H1 (cell line): Measurements from ENCODE around the gene GGA1. TPM values are rescaled to one million over a fixed set of nuclear protein-coding genes. Genes with fewer than 3 reads are reported as not detected.

Experiments
- CTCF ChIA-PET: fragments of 300-600 bp; sonication (Branson Sonifier 250); formaldehyde crosslinking; loops from one replicate; lab custom pipeline; 2021; ENCODE audit not compliant: partially characterized antibody; lab: Charles Lee
- POLR2A ChIA-PET: fragments of 300-600 bp; sonication (Branson Sonifier 250); formaldehyde crosslinking; loops from one replicate; lab custom pipeline; 2021; ENCODE audit warnings: inconsistent platforms; ENCODE audit not compliant: partially characterized antibody; lab: Charles Lee
- DNase-seq, 2 experiments: peaks; one replicate each; pipeline versions ENCODE4 v3.0.0 to v3.0.0-alpha.2; 2010 to 2022; ENCODE audit warnings: low spot score in 2 of 2, low read depth in 1 of 2, mixed read lengths in 1 of 2
- FAIRE-seq: peaks from 2 replicates; lab custom pipeline; 2011; peaks lifted over from hg19 to GRCh38; lab: Jason Lieb, UNC
- H2AFZ ChIP-seq: 2 replicates; pipeline ENCODE4 v1.8.1; 2012; ENCODE audit warnings: low read length, inconsistent platforms
- H2AK5ac ChIP-seq: 2 replicates; pipeline ENCODE4 v1.6.1; 2013; ENCODE audit warnings: low read depth, low read length
- H2BK120ac ChIP-seq: replicated peaks from 2 replicates; pipeline ENCODE3; 2013; ENCODE audit warnings: low read depth, low read length, inconsistent platforms
- H2BK12ac ChIP-seq: 2 replicates; pipeline ENCODE4 v1.6.1; 2013; ENCODE audit warnings: low read depth, low read length
- H2BK15ac ChIP-seq: 2 replicates; pipeline ENCODE4 v1.6.1; 2013; ENCODE audit warnings: low read length
- H2BK20ac ChIP-seq: 2 replicates; pipeline ENCODE4 v1.6.1; 2013; ENCODE audit warnings: low read length
- H2BK5ac ChIP-seq: 2 replicates; pipeline ENCODE4 v1.6.1; 2013; ENCODE audit warnings: low read depth, low read length
- H3K14ac ChIP-seq: 2 replicates; pipeline ENCODE4 v1.6.1; 2013; ENCODE audit warnings: inconsistent platforms; ENCODE audit not compliant: insufficient read length
- H3K18ac ChIP-seq: 2 replicates; pipeline ENCODE4 v1.6.1; 2013; ENCODE audit warnings: low read length; ENCODE audit errors: extremely low read depth
- H3K23ac ChIP-seq: 2 replicates; pipeline ENCODE4 v1.6.1; 2013; ENCODE audit warnings: inconsistent platforms; ENCODE audit not compliant: insufficient read length
- H3K23me2 ChIP-seq: 2 replicates; pipeline ENCODE4 v1.6.1; 2013; ENCODE audit warnings: low read depth, low read length
- H3K27ac ChIP-seq: 2 replicates; pipeline ENCODE4 v1.6.1; 2011; ENCODE audit warnings: low read depth, low read length, inconsistent platforms
- H3K27me3 ChIP-seq, 4 experiments: replicated peaks in 1 of 4; 1 replicate in 1 of 4; 2 replicates in 3 of 4; pipeline versions ENCODE4 v1.6.1 to v1.8.1; 2011 to 2013; ENCODE audit warnings: low read length in 3 of 4, mild to moderate bottlenecking in 3 of 4, inconsistent platforms in 2 of 4, mixed read lengths in 2 of 4, moderate library complexity in 1 of 4; ENCODE audit not compliant: control insufficient read depth in 3 of 4, insufficient read depth in 3 of 4; ENCODE audit errors: extremely low read depth in 1 of 4
- H3K36me3 ChIP-seq, 4 experiments: 2 replicates each; pipeline versions ENCODE4 v1.6.1 to v1.8.1; 2011 to 2013; ENCODE audit warnings: mild to moderate bottlenecking in 4 of 4, low read length in 3 of 4, moderate library complexity in 2 of 4, control low read depth in 1 of 4, inconsistent platforms in 1 of 4; ENCODE audit not compliant: insufficient read depth in 4 of 4, control insufficient read depth in 2 of 4
- H3K4ac ChIP-seq: replicated peaks from 2 replicates; pipeline ENCODE3; 2013; ENCODE audit warnings: low read length, low read depth, mixed read lengths, inconsistent platforms; ENCODE audit not compliant: insufficient read length
- H3K4me1 ChIP-seq, 4 experiments: replicated peaks in 1 of 4; 1 replicate in 1 of 4; 2 replicates in 3 of 4; pipeline versions ENCODE4 v1.6.1 to v1.8.1; 2011 to 2013; ENCODE audit warnings: low read length in 3 of 4, inconsistent platforms in 2 of 4, mixed read lengths in 1 of 4; ENCODE audit not compliant: insufficient read depth in 4 of 4, control insufficient read depth in 3 of 4
- H3K4me2 ChIP-seq, 2 experiments: 2 replicates each; pipeline versions ENCODE4 v1.6.1 to v1.8.1; 2011 to 2013; ENCODE audit warnings: low read depth in 2 of 2, low read length in 2 of 2, control low read depth in 1 of 2, inconsistent platforms in 1 of 2, mild to moderate bottlenecking in 1 of 2; ENCODE audit not compliant: insufficient read depth in 1 of 2
- H3K4me3 ChIP-seq, 4 experiments: fragments of 200-600, 300-600 bp in 1 of 4; sonication (generic), shearing (Covaris generic), sonication (Bioruptor Twin) in 1 of 4; 2 replicates each; pipeline versions ENCODE4 v1.5.1 to v1.8.1; 2011 to 2016; ENCODE audit warnings: low read length in 4 of 4, low read depth in 3 of 4, control low read depth in 2 of 4, inconsistent platforms in 2 of 4, mild to moderate bottlenecking in 2 of 4, mixed read lengths in 1 of 4, moderate library complexity in 1 of 4; ENCODE audit not compliant: insufficient read depth in 2 of 4; ENCODE audit errors: extremely low read depth in 1 of 4
- H3K56ac ChIP-seq: replicated peaks from 2 replicates; pipeline ENCODE3; 2013; ENCODE audit warnings: low read depth, mild to moderate bottlenecking, mixed read lengths, low read length, inconsistent platforms; ENCODE audit not compliant: insufficient read length
- H3K79me1 ChIP-seq: 2 replicates; pipeline ENCODE4 v1.6.1; 2013; ENCODE audit warnings: low read depth, low read length, control low read depth
- H3K79me2 ChIP-seq, 2 experiments: 2 replicates each; pipeline versions ENCODE4 v1.6.1 to v1.8.1; 2012 to 2013; ENCODE audit warnings: low read length in 2 of 2, mild to moderate bottlenecking in 2 of 2, inconsistent platforms in 1 of 2; ENCODE audit not compliant: insufficient read depth in 2 of 2, control insufficient read depth in 1 of 2
- H3K9ac ChIP-seq, 4 experiments: replicated peaks in 1 of 4; 1 replicate in 1 of 4; 2 replicates in 3 of 4; pipeline versions ENCODE4 v1.6.1 to v1.8.1; 2011 to 2013; ENCODE audit warnings: low read depth in 3 of 4, low read length in 3 of 4, control low read depth in 2 of 4, mild to moderate bottlenecking in 2 of 4, moderate library complexity in 2 of 4, inconsistent platforms in 1 of 4; ENCODE audit errors: extremely low read depth in 1 of 4
- H3K9me3 ChIP-seq, 2 experiments: 2 replicates each; pipeline versions ENCODE4 v1.6.1 to v1.8.1; 2012 to 2013; ENCODE audit warnings: mild to moderate bottlenecking in 2 of 2, moderate library complexity in 2 of 2, control low read depth in 1 of 2, inconsistent platforms in 1 of 2, low read depth in 1 of 2, low read length in 1 of 2, mixed read lengths in 1 of 2; ENCODE audit not compliant: insufficient read depth in 2 of 2
- H4K20me1 ChIP-seq, 2 experiments: replicated peaks in 1 of 2; 2 replicates each; pipeline versions ENCODE3 to v1.8.1; 2011 to 2013; ENCODE audit warnings: inconsistent platforms in 2 of 2, low read length in 2 of 2, mild to moderate bottlenecking in 1 of 2; ENCODE audit not compliant: insufficient read depth in 2 of 2, control insufficient read depth in 1 of 2
- H4K5ac ChIP-seq: 2 replicates; pipeline ENCODE4 v1.6.1; 2013; ENCODE audit warnings: low read length, low read depth, mixed read lengths, inconsistent platforms; ENCODE audit not compliant: insufficient read length
- H4K8ac ChIP-seq: 2 replicates; pipeline ENCODE4 v1.8.0; 2013; ENCODE audit warnings: mild to moderate bottlenecking, moderate library complexity, low read length, inconsistent platforms; ENCODE audit not compliant: insufficient read depth; ENCODE audit errors: extremely low read depth
- H4K91ac ChIP-seq: replicated peaks from 2 replicates; pipeline ENCODE3; 2013; ENCODE audit warnings: low read length, mixed read lengths, inconsistent platforms; ENCODE audit not compliant: insufficient read length
- ASH2L ChIP-seq: fragments of 200-600, 300-600 bp; sonication (generic); IDR thresholded peaks from one replicate; pipeline ENCODE4 v1.7.1; 2017; ENCODE audit warnings: low read length
- CTBP2 ChIP-seq: IDR thresholded peaks from 2 replicates; pipeline ENCODE4 v1.7.0; 2011; ENCODE audit warnings: borderline replicate concordance, mild to moderate bottlenecking, moderate library complexity, mixed read lengths, low read length; ENCODE audit not compliant: insufficient read depth, insufficient read length
- HDAC2 ChIP-seq, 2 experiments: fragments of 300-600 bp in 1 of 2; sonication (generic) in 1 of 2; IDR thresholded peaks; 2 replicates each; pipeline ENCODE4 v1.6.1; 2011 to 2012; ENCODE audit warnings: low read depth in 2 of 2, low read length in 2 of 2, mild to moderate bottlenecking in 2 of 2, moderate library complexity in 2 of 2, borderline replicate concordance in 1 of 2, inconsistent platforms in 1 of 2
- JUN ChIP-seq: IDR thresholded peaks from 2 replicates; pipeline ENCODE4 v1.6.1; 2011; ENCODE audit warnings: low read depth, mild to moderate bottlenecking, improper control_type of control experiment, low read length
- KDM5A ChIP-seq: fragments of 200-600 bp; IDR thresholded peaks from 2 replicates; pipeline ENCODE4 v1.7.1; 2012; ENCODE audit warnings: mild to moderate bottlenecking, low read length, inconsistent platforms, mixed read lengths
- RAD21 ChIP-seq, 2 experiments: IDR thresholded peaks in 1 of 2; conservative IDR thresholded peaks in 1 of 2; 2 replicates each; pipeline ENCODE4 v1.6.1; 2011; ENCODE audit warnings: low read depth in 2 of 2, low read length in 2 of 2, improper control_type of control experiment in 1 of 2, inconsistent platforms in 1 of 2, mild to moderate bottlenecking in 1 of 2, moderate library complexity in 1 of 2
- WGBS, 2 experiments: shearing (Covaris generic) in 1 of 2; methylation state at CpG; one replicate each; pipeline versions ENCODE4 v1.1.6 to v1.1.7; 2013 to 2015; ENCODE audit warnings: low lambda C conversion rate in 2 of 2, mixed read lengths in 2 of 2, inconsistent platforms in 1 of 2, low coverage in 1 of 2, missing lambda C conversion rate in 1 of 2; ENCODE audit not compliant: insufficient replicate concordance in 2 of 2, insufficient coverage in 1 of 2, insufficient read length in 1 of 2; ENCODE audit errors: extremely low coverage in 1 of 2, missing lambda C conversion rate in 1 of 2; 5-methylcytosine and 5-hydroxymethylcytosine counted together
- polyA plus RNA-seq, 7 experiments: library from polyadenylated mRNA; depleted of rRNA in 3 of 7; stranded (reverse) in 5 of 7; unstranded in 2 of 7; fragments of >200 nt in 5 of 7; fragments of 200-250 nt in 2 of 7; gene quantifications; 1 replicate in 5 of 7; 2 replicates in 1 of 7; 4 replicates in 1 of 7; pipeline versions ENCODE4 v1.2.1 to v1.2.3, GENCODE V29; 2011 to 2013; ENCODE audit warnings: missing spikeins in 2 of 7, mixed read lengths in 2 of 7
- total RNA-seq: library from RNA; stranded (reverse); fragmentation: NEBNext Ultra II Directional; extraction: Animal tissue kit (Norgen Biotek cat#: 25700); gene quantifications from 2 replicates; pipeline ENCODE4 v1.2.1, GENCODE V29; 2021

The GGA1 gene
- total and polyA plus RNA-seq, 2 of the 8 experiments (the other 6 are each of a cell fraction or from before 2014, with no cell fraction given), result 49.3 to 57.2 TPM

GRCh38 chr22:37640591-37641560, 32.2 kb downstream of the GGA1 start:
- H3K4me2 ChIP-seq, result peak overlapping the region; percentile 86 to 99
- H3K4me1 ChIP-seq, result peaks cover 0 to 21% (median 15%) of the 10 kb centered on the region in 4 experiments; a peak in 6 of 7 replicates
- FAIRE-seq (no peak), DNase-seq (no peak)
- ChIA-PET POLR2A (interaction anchor here (0.9 to 5.3 kb wide), 9 partner anchors 8 to 64 kb away, joined by 3 to 32 read pairs (median 4); partner anchors contain the start of genes GGA1, NOL12, PDXP and TRIOBP), CTCF (interaction anchor here (0.7 to 11.4 kb wide), 13 partner anchors 10 to 102 kb away, joined by 3 to 261 read pairs (median 4); partner anchors contain the start of genes LGALS1, NOL12, PDXP and TRIOBP)
- no peak overlapping the region for H4K8ac ChIP-seq
- no peak overlapping the region for H2BK5ac ChIP-seq
- no peak overlapping the region; the same call in none of the 2 replicates for H3K18ac ChIP-seq
- peak overlapping the region; percentile 25 for H4K5ac ChIP-seq
- peak overlapping the region in 1 of 4 experiments; percentile 2; a peak in 2 of 7 replicates for H3K9ac ChIP-seq
- WGBS, 2 experiments, result 82% methylated on average over 20 of the region's 24 CpGs; no CpG with 5 or more reads in 1 of the 2 experiments
- peaks cover 0 to 16% (median 7%) of the 10 kb centered on the region in 4 experiments; a peak in 5 of 8 replicates for H3K36me3 ChIP-seq
- H3K23ac ChIP-seq, result no peak overlapping the region
- no peak overlapping the region for H2BK20ac ChIP-seq
- peaks cover 8% of the 10 kb centered on the region for H3K23me2 ChIP-seq
- H3K14ac ChIP-seq, result no peak overlapping the region
- no peaks in the 10 kb centered on the region for H3K9me3 ChIP-seq
- H4K20me1 ChIP-seq, result peaks cover 0 to 12% of the 10 kb centered on the region in 2 experiments
- H3K27ac ChIP-seq, result no peak overlapping the region
- H3K4ac ChIP-seq, result no peak overlapping the region
- H3K79me2 ChIP-seq, result no peaks in the 10 kb centered on the region; a peak in 1 of 4 replicates
- H2BK12ac ChIP-seq, result peak overlapping the region; percentile 80; the same call in 1 of the 2 replicates
- H2AK5ac ChIP-seq, result 0 out of 2 replicates have a peak overlapping the region, but pooled peaks have one; percentile 9
- H2BK15ac ChIP-seq, result peak overlapping the region; percentile 81; the same call in 1 of the 2 replicates
- H3K27me3 ChIP-seq, result no peaks in the 10 kb centered on the region
- H3K79me1 ChIP-seq, result 0 out of 2 replicates have a peak, but pooled peaks cover 2% of the 10 kb centered on the region
- no peak overlapping the region for H2AFZ ChIP-seq
- H2BK120ac ChIP-seq, result peak overlapping the region; percentile 55
- peak overlapping the region; percentile 34 for H4K91ac ChIP-seq
- peak overlapping the region; percentile 60 for H3K56ac ChIP-seq
- TF ChIP-seq KDM5A, result no peak
- TF ChIP-seq ASH2L, result no peak
- TF ChIP-seq RAD21 (IDR thresholded peaks at IDR 0.05 in 1 of 2, conservative IDR thresholded peaks at IDR 0.05 in 1 of 2; ENCODE audit: low read depth in 2 of 2, low read length in 2 of 2), result no peak
- TF ChIP-seq CTBP2, result no peak
- no peak for TF ChIP-seq JUN
- TF ChIP-seq HDAC2 (IDR thresholded peaks at IDR 0.05; ENCODE audit: borderline replicate concordance in 1 of 2, low read depth in 2 of 2, low read length in 2 of 2), result no peak
- H3K4me3 ChIP-seq, result peak overlapping the region; percentile 77 to 91 (median 84); a peak in 7 of 8 replicates
